ENCODE results near the gene C3orf22.
"Not testable (repeated sequence)": the region's sequence is repeated elsewhere in the genome, so short reads cannot be mapped to it uniquely, and the experiment has no call there.

C3orf22 gene

GRCh38 chr3:126558336-126559071 is at the start of gene C3orf22:
Gene C3orf22, minus strand, starts transcription at chr3:126558932. Its CDS starts 5,542 bp downstream, at chr3:126553390.
- no peak for DNase-seq (ENCODE audit: low read depth in 2 of 2)

- no peak for DNase-seq (ENCODE audit: low read depth in 2 of 2)
Observed at GRCh38 chr3:126607214-126607908, 48.6 kb upstream of the C3orf22 start.

GRCh38 chr3:126606001-126606400 is 47.3 kb upstream of the C3orf22 start:
- no peak for DNase-seq (ENCODE audit: low read depth in 2 of 2)

GRCh38 chr3:126604691-126605090 is 46.0 kb upstream of the C3orf22 start:
- no peak for DNase-seq (ENCODE audit: low read depth in 2 of 2)

GRCh38 chr3:126599101-126599500 is 40.4 kb upstream of the C3orf22 start:
- DNase-seq (ENCODE audit: low read depth in 2 of 2), result no peak

GRCh38 chr3:126595479-126595878 is 36.7 kb upstream of the C3orf22 start:
- not testable (repeated sequence) for DNase-seq (ENCODE audit: low read depth in 2 of 2)

GRCh38 chr3:126591515-126591914 is 32.8 kb upstream of the C3orf22 start:
- not testable (repeated sequence) for DNase-seq (ENCODE audit: low read depth in 2 of 2)

GRCh38 chr3:126582311-126582710 is 23.6 kb upstream of the C3orf22 start:
- DNase-seq (ENCODE audit: low read depth in 2 of 2), result no peak

- no peak for DNase-seq (ENCODE audit: low read depth in 2 of 2)
Observed at GRCh38 chr3:126581569-126581968, 22.8 kb upstream of the C3orf22 start.

- no peak for DNase-seq (ENCODE audit: low read depth in 2 of 2)
Observed at GRCh38 chr3:126580746-126581145, 22.0 kb upstream of the C3orf22 start.

GRCh38 chr3:126578702-126579101 is 20.0 kb upstream of the C3orf22 start:
- DNase-seq (ENCODE audit: low read depth in 2 of 2), result no peak

GRCh38 chr3:126577261-126577660 is 18.5 kb upstream of the C3orf22 start:
- DNase-seq (ENCODE audit: low read depth in 2 of 2), result no peak

GRCh38 chr3:126573492-126574117 is 14.9 kb upstream of the C3orf22 start:
- no peak for DNase-seq (ENCODE audit: low read depth in 2 of 2)

GRCh38 chr3:126571078-126571477 is 12.3 kb upstream of the C3orf22 start:
- no peak for DNase-seq (ENCODE audit: low read depth in 2 of 2)

GRCh38 chr3:126570103-126570541 is 11.4 kb upstream of the C3orf22 start:
- DNase-seq (ENCODE audit: low read depth in 2 of 2), result no peak

GRCh38 chr3:126569390-126569975 is 10.8 kb upstream of the C3orf22 start:
- DNase-seq (ENCODE audit: low read depth in 2 of 2), result no peak

GRCh38 chr3:126568776-126569342 is 10.1 kb upstream of the C3orf22 start:
- DNase-seq (ENCODE audit: low read depth in 2 of 2), result no peak

GRCh38 chr3:126567696-126568438 is 9.1 kb upstream of the C3orf22 start:
- DNase-seq (ENCODE audit: low read depth in 2 of 2), result no peak

- no peak for DNase-seq (ENCODE audit: low read depth in 2 of 2)
Observed at GRCh38 chr3:126562737-126563276, 4.1 kb upstream of the C3orf22 start.

GRCh38 chr3:126557761-126558160 is 971 bp downstream of the C3orf22 start:
- DNase-seq (ENCODE audit: low read depth in 2 of 2), result no peak

- DNase-seq (ENCODE audit: low read depth in 2 of 2), result no peak
Observed at GRCh38 chr3:126557415-126557745, 1.4 kb downstream of the C3orf22 start.

Measured in stimulated activated CD4-positive, alpha-beta T cell treated with anti-CD3 and anti-CD28 coated beads, Interleukin-4, amount 100 ng/mL, for 48 hours (primary cell).